B cell (primary cell): ENCODE results near the gene PHLDA3. TPM values are rescaled to one million over a fixed set of nuclear protein-coding genes. Genes with fewer than 3 reads are reported as not detected.

Source experiments
- ATAC-seq: fragments of 200-7000 bp; cut with Tn5 transposase; one replicate; pipeline ENCODE4 v1.10.0; 2021; ENCODE audit warnings: low read depth, mild to moderate bottlenecking, moderate number of reproducible peaks, moderate library complexity
- CTCF ChIA-PET: fragments of 350-600 bp; sonication (Branson Sonifier 250); formaldehyde crosslinking; loops from one replicate; lab custom pipeline; 2021; ENCODE audit warnings: antibody characterized with exemption, inconsistent platforms; lab: Charles Lee
- POLR2A ChIA-PET: fragments of 350-600 bp; sonication (Branson Sonifier 250); formaldehyde crosslinking; loops from one replicate; lab custom pipeline; 2021; ENCODE audit warnings: antibody characterized with exemption; lab: Charles Lee
- DNase-seq: peaks from one replicate; pipeline ENCODE4 v3.0.0; 2013
- H2AFZ ChIP-seq: 2 replicates; pipeline ENCODE4 v1.6.1; 2012; ENCODE audit warnings: mild to moderate bottlenecking, low read depth, low read length; ENCODE audit not compliant: insufficient read depth, poor library complexity, severe bottlenecking
- H3K27ac ChIP-seq, 2 donors: 1 replicate in 1 of 2; 2 replicates in 1 of 2; pipeline ENCODE4 v1.5.1; 2012 to 2013; ENCODE audit warnings: low read length in 2 of 2, mild to moderate bottlenecking in 2 of 2, moderate library complexity in 1 of 2
- H3K27me3 ChIP-seq, 4 experiments: fragments of 200-600 bp in 1 of 4; sonication (generic) in 1 of 4; replicated peaks in 1 of 4; 1 replicate in 2 of 4; 2 replicates in 2 of 4; pipeline versions ENCODE4 v1.6.1 to v1.7.0; 2013 to 2016; ENCODE audit warnings: low read length in 3 of 4, mild to moderate bottlenecking in 2 of 4, mixed read lengths in 1 of 4, moderate library complexity in 1 of 4; ENCODE audit not compliant: insufficient read depth in 4 of 4, control insufficient read depth in 3 of 4; ENCODE audit errors: control extremely low read depth in 1 of 4
- H3K36me3 ChIP-seq, 2 experiments: replicated peaks in 1 of 2; 1 replicate in 1 of 2; 2 replicates in 1 of 2; pipeline versions ENCODE4 v1.6.1 to v1.7.1; 2013; ENCODE audit warnings: low read length in 1 of 2; ENCODE audit not compliant: insufficient read depth in 2 of 2, control insufficient read depth in 1 of 2; ENCODE audit errors: control extremely low read depth in 1 of 2, extremely low read depth in 1 of 2
- H3K4me1 ChIP-seq, 2 donors: fragments of 200-600 bp in 1 of 2; sonication (generic) in 1 of 2; 1 replicate in 1 of 2; 2 replicates in 1 of 2; pipeline versions ENCODE4 v1.5.1 to v1.6.1; 2013 to 2017; ENCODE audit warnings: low read length in 2 of 2; ENCODE audit not compliant: control insufficient read depth in 2 of 2, insufficient read depth in 2 of 2
- H3K4me2 ChIP-seq: replicated peaks from 2 replicates; pipeline ENCODE3; 2012; ENCODE audit warnings: mild to moderate bottlenecking, low read depth, low read length; ENCODE audit not compliant: poor library complexity, severe bottlenecking
- H3K4me3 ChIP-seq, 5 experiments: fragments of 200-600 bp in 1 of 5; sonication (generic) in 1 of 5; 1 replicate in 3 of 5; 2 replicates in 2 of 5; pipeline versions ENCODE4 v1.5.1 to v1.7.0; 2011 to 2016; ENCODE audit warnings: low read length in 4 of 5, mild to moderate bottlenecking in 4 of 5, low read depth in 2 of 5, control low read depth in 1 of 5, moderate library complexity in 1 of 5; ENCODE audit not compliant: insufficient read depth in 1 of 5; ENCODE audit errors: control extremely low read depth in 1 of 5, extremely low read depth in 1 of 5
- H3K79me2 ChIP-seq: fragments of 200-600 bp; sonication (generic); one replicate; pipeline ENCODE4 v1.6.0; 2016; ENCODE audit warnings: low read length; ENCODE audit not compliant: control insufficient read depth, insufficient read depth
- H3K9ac ChIP-seq: fragments of 200-600 bp; sonication (generic); 2 replicates; pipeline ENCODE4 v1.6.1; 2017; ENCODE audit warnings: mild to moderate bottlenecking, low read length, moderate library complexity
- H3K9me3 ChIP-seq, 3 donors: one replicate each; pipeline versions ENCODE4 v1.6.1 to v1.7.1; 2013; ENCODE audit warnings: low read length in 2 of 3; ENCODE audit not compliant: control insufficient read depth in 2 of 3, insufficient read depth in 1 of 3; ENCODE audit errors: control extremely low read depth in 1 of 3
- H4K20me1 ChIP-seq: 2 replicates; pipeline ENCODE4 v1.6.0; 2012; ENCODE audit warnings: mild to moderate bottlenecking, low read length; ENCODE audit not compliant: insufficient read depth, control insufficient read depth, poor library complexity, severe bottlenecking
- H3K27ac Mint-ChIP-seq: one replicate; pipeline ENCODE4 v1.8.0; 2021; ENCODE audit warnings: mixed read lengths
- H3K27me3 Mint-ChIP-seq: one replicate; pipeline ENCODE4 v1.8.0; 2021; ENCODE audit warnings: mixed read lengths
- H3K4me1 Mint-ChIP-seq: one replicate; pipeline ENCODE4 v1.8.0; 2021; ENCODE audit warnings: mixed read lengths
- H3K4me3 Mint-ChIP-seq: one replicate; pipeline ENCODE4 v1.8.0; 2021; ENCODE audit warnings: mixed read lengths
- H3K9me3 Mint-ChIP-seq: one replicate; pipeline ENCODE4 v1.8.0; 2022; ENCODE audit warnings: mixed read lengths; ENCODE audit not compliant: insufficient read depth
- EZH2 ChIP-seq: IDR thresholded peaks from 2 replicates; pipeline ENCODE4 v1.6.1; 2012; ENCODE audit warnings: borderline replicate concordance, low read depth, mild to moderate bottlenecking, moderate library complexity, low read length; ENCODE audit not compliant: insufficient read depth, poor library complexity, severe bottlenecking
- WGBS: methylation state at CpG from one replicate; pipeline ENCODE4 v1.1.5; 2013; ENCODE audit warnings: missing lambda C conversion rate; ENCODE audit not compliant: insufficient coverage; 5-methylcytosine and 5-hydroxymethylcytosine counted together
- intact Hi-C: fragments of 100-400 bp; cut with micrococcal nuclease; formaldehyde crosslinking; loops from one replicate; pipeline ENCODE4 v1.10.0; 2022
- polyA plus RNA-seq: library from polyadenylated mRNA; depleted of rRNA; stranded (reverse); fragments of >200 nt; gene quantifications from 2 replicates; pipeline ENCODE4 v1.2.3, GENCODE V29; 2012
- total RNA-seq, 2 donors: library from RNA; stranded (reverse); fragments of 120-200 nt in 1 of 2; gene quantifications; 1 replicate in 1 of 2; 2 replicates in 1 of 2; pipeline versions ENCODE4 v1.2.3 to v1.2.4, GENCODE V29; 2013 to 2022
- TF ChIP-seq, protein P1 (sequence below): fragments of 200-600 bp; IDR thresholded peaks from one replicate; pipeline ENCODE4 v1.8.0; 2022; ENCODE audit warnings: antibody characterized with exemption, mild to moderate bottlenecking

Gene PHLDA3
- total and polyA plus RNA-seq, 2 donors (not counting 1 experiment from before 2014, with no cell fraction given): 0.20 to 0.30 TPM

DNA sequence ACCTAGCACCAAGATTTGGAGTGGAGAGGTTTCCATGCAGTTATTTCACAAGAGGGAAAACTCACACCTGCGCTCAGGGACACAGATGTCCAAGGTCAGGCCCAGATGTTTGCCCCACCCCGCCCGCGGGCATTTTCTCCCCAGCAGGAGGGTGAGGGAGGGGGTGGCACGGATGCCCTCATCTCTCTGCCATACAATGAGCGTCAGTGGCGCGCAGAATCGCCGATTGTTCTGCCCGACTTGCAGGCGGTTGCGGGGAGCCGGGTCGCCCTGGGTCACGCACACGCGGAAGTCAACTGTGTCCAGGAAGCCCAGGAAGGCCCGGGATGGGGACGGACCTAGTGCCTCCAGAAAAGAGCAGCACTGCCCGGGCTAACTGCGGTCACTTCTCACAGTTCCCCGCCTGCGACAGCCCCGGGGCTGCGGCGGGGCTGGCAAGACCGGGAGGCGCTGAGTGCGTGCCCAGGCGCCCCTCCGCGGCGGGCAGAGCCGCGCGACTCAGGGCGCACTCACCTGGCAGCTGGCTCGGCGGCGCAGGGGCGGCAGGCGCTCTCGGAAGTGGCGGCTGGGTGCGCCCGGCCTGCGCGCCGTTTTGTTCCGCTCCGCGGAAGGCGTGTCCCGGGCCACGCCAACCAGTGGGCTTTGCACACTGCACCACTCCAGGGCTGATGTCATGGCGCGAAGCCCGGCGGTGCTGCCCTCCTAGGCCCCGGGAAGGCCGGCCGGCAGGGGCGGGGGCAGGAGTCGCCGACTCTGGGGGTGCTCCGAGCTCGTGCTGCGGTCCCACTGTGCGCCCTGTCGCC, 37.8 kb upstream of the PHLDA3 start, which contains the start of gene CSRP1:
CSRP1 (minus strand) TSS at position 567 of the 803 bp plus-strand sequence. CDS start 10,820 bp downstream, outside the sequence.
- Histone ChIP-seq H3K9ac (peak within 1 kb of the TSS; percentile 84), H3K27ac (peak within 1 kb of the TSS; percentile 12 to 67), H3K4me3 (peak within 1 kb of the TSS; percentile 26 to 87 (median 67)), H3K9me3 (no peaks in the 10 kb centered on the region), H4K20me1 (no peaks in the 10 kb centered on the region), H3K4me2 (peak within 1 kb of the TSS; percentile 98), H3K27me3 (no peaks in the 10 kb centered on the region), H3K4me1 (peaks cover 20 to 28% of the 10 kb centered on the region in 2 donors), H2AFZ (peak within 1 kb of the TSS; percentile 92), H3K36me3 (no peaks in the 10 kb centered on the region), H3K79me2 (peaks cover 22% of the 10 kb centered on the region)
- Mint-ChIP-seq H3K27ac (peak within 1 kb of the TSS; percentile 86), H3K4me3 (peak within 1 kb of the TSS; percentile 94), H3K4me1 (peaks cover 35% of the 10 kb centered on the region), H3K27me3 (no peaks in the 10 kb centered on the region), H3K9me3 (no peaks in the 10 kb centered on the region)
- CTCF ChIA-PET: interaction anchor here (0.8 to 2.0 kb wide), 4 partner anchors 9 to 33 kb away, joined by 3 to 25 read pairs (median 4); no protein-coding TSS in a partner anchor
- intact Hi-C loops: loop anchor here (1.0 to 5.0 kb wide), 2 partner anchors 24 to 656 kb away; partner anchors contain the start of gene PTPN7
- DNase-seq (peak; percentile 85), ATAC-seq (peak; percentile 96)
- TF ChIP-seq, protein P1, sequence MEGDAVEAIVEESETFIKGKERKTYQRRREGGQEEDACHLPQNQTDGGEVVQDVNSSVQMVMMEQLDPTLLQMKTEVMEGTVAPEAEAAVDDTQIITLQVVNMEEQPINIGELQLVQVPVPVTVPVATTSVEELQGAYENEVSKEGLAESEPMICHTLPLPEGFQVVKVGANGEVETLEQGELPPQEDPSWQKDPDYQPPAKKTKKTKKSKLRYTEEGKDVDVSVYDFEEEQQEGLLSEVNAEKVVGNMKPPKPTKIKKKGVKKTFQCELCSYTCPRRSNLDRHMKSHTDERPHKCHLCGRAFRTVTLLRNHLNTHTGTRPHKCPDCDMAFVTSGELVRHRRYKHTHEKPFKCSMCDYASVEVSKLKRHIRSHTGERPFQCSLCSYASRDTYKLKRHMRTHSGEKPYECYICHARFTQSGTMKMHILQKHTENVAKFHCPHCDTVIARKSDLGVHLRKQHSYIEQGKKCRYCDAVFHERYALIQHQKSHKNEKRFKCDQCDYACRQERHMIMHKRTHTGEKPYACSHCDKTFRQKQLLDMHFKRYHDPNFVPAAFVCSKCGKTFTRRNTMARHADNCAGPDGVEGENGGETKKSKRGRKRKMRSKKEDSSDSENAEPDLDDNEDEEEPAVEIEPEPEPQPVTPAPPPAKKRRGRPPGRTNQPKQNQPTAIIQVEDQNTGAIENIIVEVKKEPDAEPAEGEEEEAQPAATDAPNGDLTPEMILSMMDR: peak; percentile 3
- TF ChIP-seq EZH2: no peak
- POLR2A ChIA-PET: interaction anchor here (1.1 kb wide), 2 partner anchors 25 to 29 kb away, joined by 3 to 4 read pairs; no protein-coding TSS in a partner anchor
- WGBS: under 1% methylated on average over 71 of the region's 71 CpGs
